Measurements from ENCODE around the gene CIDEB. TPM values are rescaled to one million over a fixed set of nuclear protein-coding genes. Genes with fewer than 3 reads are reported as not detected.

The CIDEB gene
- total and polyA plus RNA-seq, 10 of the 15 experiments (the other 5 are each of a cell fraction or from before 2014, with no cell fraction given), result 0.34 to 6.3 (median 3.2) TPM

- no TSS peak for BruUV-seq (replicated peaks)
- H3K79me2 ChIP-seq (ENCODE audit: control insufficient read depth, insufficient read depth, low read length), result no peaks in the 10 kb centered on the region
- 23% methylated on average over 63 of the region's 65 CpGs for WGBS (ENCODE audit: insufficient coverage, insufficient replicate concordance, low lambda C conversion rate, missing lambda C conversion rate)
- ATAC-seq (no peak), FAIRE-seq (no peak), DNase-seq (ENCODE audit: low read depth, low spot score) (no peak)
- peak within 1 kb of the TSS; percentile 90; the same call in 1 of the 2 replicates for H3K4me2 ChIP-seq (ENCODE audit: control insufficient read depth, insufficient read depth)
- in situ Hi-C loops (cut with MboI), result loop anchor here (5.0 kb wide), 1 partner anchor 98 kb away; no protein-coding TSS in a partner anchor
- RAD21 ChIA-PET (ENCODE audit: unreplicated experiment), result interaction anchor here (1.0 to 5.0 kb wide), 5 partner anchors 13 to 101 kb away, joined by 3 to 141 read pairs (median 7); partner anchors contain the start of genes CBLN3 and KHNYN
- H3K9me3 ChIP-seq (replicated peaks; ENCODE audit: control insufficient read depth, insufficient read depth, low read length), result no peaks in the 10 kb centered on the region
- intact Hi-C loops (cut with micrococcal nuclease; ENCODE audit: unreplicated experiment), result loop anchor here (5.0 kb wide), 1 partner anchor 33 kb away; the partner anchor contains the start of gene NFATC4
- no peak for TF ChIP-seq SIX5 (IDR thresholded peaks at IDR 0.05; ENCODE audit: low read depth, low read length, severe bottlenecking)
- no peak for TF ChIP-seq HCFC1 (IDR thresholded peaks at IDR 0.05; ENCODE audit: low read length)
- TF ChIP-seq ASH2L (IDR thresholded peaks at IDR 0.05; ENCODE audit: borderline replicate concordance, low read depth), result no peak
- TF ChIP-seq SMAD5 (IDR thresholded peaks at IDR 0.05; ENCODE audit: low read depth), result no peak
- no peak for TF ChIP-seq RBBP5 (conservative IDR thresholded peaks at IDR 0.05)
- TF ChIP-seq MYB (IDR thresholded peaks at IDR 0.05; ENCODE audit: borderline replicate concordance, low read depth, low read length), result no peak
- TF ChIP-seq BRCA1 (IDR thresholded peaks at IDR 0.05; ENCODE audit: low read depth, low read length), result no peak
- no peak for TF ChIP-seq GATAD2B (conservative IDR thresholded peaks at IDR 0.05; ENCODE audit: low read depth)
- no peak for TF ChIP-seq KDM1A (IDR thresholded peaks at IDR 0.05; ENCODE audit: borderline replicate concordance)
- no peak for TF ChIP-seq RB1 (IDR thresholded peaks at IDR 0.05; ENCODE audit: borderline replicate concordance)
- TF ChIP-seq, protein P1, sequence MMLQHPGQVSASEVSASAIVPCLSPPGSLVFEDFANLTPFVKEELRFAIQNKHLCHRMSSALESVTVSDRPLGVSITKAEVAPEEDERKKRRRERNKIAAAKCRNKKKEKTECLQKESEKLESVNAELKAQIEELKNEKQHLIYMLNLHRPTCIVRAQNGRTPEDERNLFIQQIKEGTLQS (IDR thresholded peaks at IDR 0.05; ENCODE audit: borderline replicate concordance, extremely low read depth, low read depth, low read length), result no peak
- TF ChIP-seq SREBF1 (IDR thresholded peaks at IDR 0.05; ENCODE audit: low read length), result no peak
- CTCF ChIA-PET, result interaction anchor here (1.0 to 16.6 kb wide), 14 partner anchors 9 to 105 kb away, joined by 3 to 452 read pairs (median 9); partner anchors contain the start of genes CBLN3, CIDEB, KHNYN and LTB4R2
- H3K36me3 ChIP-seq (ENCODE audit: control insufficient read depth in 2 of 2, insufficient read depth in 2 of 2, low read length in 1 of 2), result no peaks in the 10 kb centered on the region; a peak in 1 of 4 replicates
- H3K4me3 ChIP-seq, result peak within 1 kb of the TSS; percentile 59; the same call in 1 of the 2 replicates
- peaks cover 2 to 12% of the 10 kb centered on the region in 2 experiments; a peak in 3 of 4 replicates for H3K27me3 ChIP-seq (replicated peaks in 1 of 2; ENCODE audit: control insufficient read depth in 2 of 2, insufficient read depth in 2 of 2, low read length in 1 of 2)
- POLR2A ChIA-PET, result interaction anchor here (4.0 kb wide), 1 partner anchor 96 kb away, joined by 42 read pairs; the partner anchor contains the start of genes CBLN3 and KHNYN
- no peak within 1 kb of the TSS for H3K27ac ChIP-seq (ENCODE audit: control insufficient read depth, insufficient read depth)
- peak within 1 kb of the TSS; percentile 58; the same call in 1 of the 2 replicates for H2AFZ ChIP-seq (ENCODE audit: control insufficient read depth, low read depth, low read length)
- H3K4me1 ChIP-seq (ENCODE audit: control insufficient read depth, insufficient read depth, low read length), result peaks cover 24% of the 10 kb centered on the region
- no peak within 1 kb of the TSS; the same call in 1 of the 2 replicates for H3K9ac ChIP-seq (ENCODE audit: control insufficient read depth, insufficient read depth, low read length)
- SMC1A ChIA-PET (ENCODE audit: uncharacterized antibody, unreplicated experiment), result interaction anchor here (1.6 to 4.9 kb wide), 3 partner anchors 16 to 101 kb away, joined by 4 to 77 read pairs (median 53); partner anchors contain the start of genes CBLN3 and KHNYN
- H4K20me1 ChIP-seq (ENCODE audit: control insufficient read depth, insufficient read depth), result no peaks in the 10 kb centered on the region
These were observed 26.9 kb upstream of the CIDEB start, which contains the start of gene ADCY4 for GRCh38 chr14:24334431-24335291. Gene ADCY4 (minus strand): TSS chr14:24335071. CDS start chr14:24334652, 419 bp downstream.
